Lung (tissue), 12 donors: ENCODE data around the gene C4BPB. TPM values are rescaled to one million over a fixed set of nuclear protein-coding genes. Genes with fewer than 3 reads are reported as not detected.
A peak's percentile ranks its signal among the peaks of the same experiment; 100 is the strongest.

Source experiments
- ATAC-seq: fragments of 200-7000 bp; cut with Tn5 transposase; one replicate; pipeline ENCODE4 v1.9.1; 2020; ENCODE audit warnings: moderate number of reproducible peaks; ENCODE audit not compliant: insufficient read depth, low FRiP score
- DNase-seq, 3 donors: peaks; one replicate each; pipeline ENCODE4 v3.0.0-alpha.2; 2013 to 2017
- H3K27ac ChIP-seq, 2 donors: one replicate each; pipeline ENCODE4 v1.5.1; 2013; ENCODE audit warnings: mild to moderate bottlenecking in 2 of 2, moderate library complexity in 2 of 2, control low read depth in 1 of 2, inconsistent platforms in 1 of 2, low read depth in 1 of 2, low read length in 1 of 2
- H3K27me3 ChIP-seq, 3 donors: one replicate each; pipeline ENCODE4 v1.5.1; 2013; ENCODE audit warnings: low read length in 2 of 3; ENCODE audit not compliant: control insufficient read depth in 3 of 3, insufficient read depth in 3 of 3
- H3K36me3 ChIP-seq, 4 donors: one replicate each; pipeline ENCODE4 v1.5.1; 2013; ENCODE audit warnings: low read length in 4 of 4, mild to moderate bottlenecking in 1 of 4, moderate library complexity in 1 of 4; ENCODE audit not compliant: control insufficient read depth in 4 of 4, insufficient read depth in 4 of 4
- H3K4me1 ChIP-seq, 5 donors: one replicate each; pipeline ENCODE4 v1.5.1; 2013; ENCODE audit warnings: low read length in 5 of 5, mild to moderate bottlenecking in 2 of 5, moderate library complexity in 1 of 5; ENCODE audit not compliant: control insufficient read depth in 5 of 5, insufficient read depth in 5 of 5
- H3K4me3 ChIP-seq: one replicate; pipeline ENCODE4 v1.5.1; 2013; ENCODE audit warnings: mild to moderate bottlenecking, control low read depth, moderate library complexity
- H3K9ac ChIP-seq, 2 donors: one replicate each; pipeline ENCODE4 v1.5.1; 2013; ENCODE audit warnings: low read length in 2 of 2, control low read depth in 1 of 2; ENCODE audit not compliant: insufficient read depth in 1 of 2
- H3K9me3 ChIP-seq, 4 donors: one replicate each; pipeline ENCODE4 v1.5.1; 2013; ENCODE audit warnings: low read length in 3 of 4, mild to moderate bottlenecking in 1 of 4, moderate library complexity in 1 of 4; ENCODE audit not compliant: control insufficient read depth in 4 of 4, insufficient read depth in 3 of 4
- CTCF ChIP-seq: IDR thresholded peaks from 2 replicates; pipeline ENCODE4 v1.5.1; 2012; ENCODE audit warnings: mild to moderate bottlenecking; ENCODE audit errors: control extremely low read depth, extremely low read depth
- WGBS, 2 donors: extraction: QIAGEN DNeasy Blood & Tissue Kit; methylation state at CpG; one replicate each; pipeline ENCODE4 v1.1.7; 2013; 5-methylcytosine and 5-hydroxymethylcytosine counted together
- polyA plus RNA-seq, 2 donors: library from polyadenylated mRNA; stranded (reverse); fragments of 200-250 nt; gene quantifications; one replicate each; pipeline ENCODE4 v1.2.1, GENCODE V29; 2013
- total RNA-seq, 2 donors: library from RNA; depleted of rRNA in 1 of 2; stranded (reverse); fragments of >200 nt in 1 of 2; gene quantifications; one replicate each; pipeline ENCODE4 v1.2.1, GENCODE V29; 2014 to 2021
- donor health status: control.
- donor health status: control.
- donor health status: Bipolar disorder and iron deficiency.
- donor health status: healthy.
- donor health status: DM: yes; HTN: yes; CAD: no.

Gene C4BPB
- total and polyA plus RNA-seq, 4 donors, result 2.6 to 6.5 (median 4.7) TPM

- H3K4me1 ChIP-seq, result peaks cover 0 to 7% (median 5%) of the 10 kb centered on the region in 5 donors
- DNase-seq (no peak), ATAC-seq (no peak)
- WGBS, 2 donors, result 82 to 83% methylated on average over 5 of the region's 5 CpGs
- no peak overlapping the region for H3K9ac ChIP-seq
- peaks cover 12 to 27% (median 19%) of the 10 kb centered on the region in 4 donors for H3K36me3 ChIP-seq
- TF ChIP-seq CTCF, result no peak
- no peak overlapping the region for H3K4me3 ChIP-seq
- H3K27me3 ChIP-seq, result no peaks in the 10 kb centered on the region
- peak overlapping the region in 1 of 2 donors; percentile 62 for H3K27ac ChIP-seq
- no peaks in the 10 kb centered on the region for H3K9me3 ChIP-seq
These were observed 21.0 kb upstream of the C4BPB start for GRCh38 chr1:207067665-207068064.

GRCh38 chr1:207069061-207069460 is 19.6 kb upstream of the C4BPB start:
- ATAC-seq (peak; percentile 17), DNase-seq (no peak)
- Histone ChIP-seq H3K4me3 (no peak overlapping the region), H3K36me3 (peaks cover 9 to 19% (median 13%) of the 10 kb centered on the region in 4 donors), H3K4me1 (peaks cover 0 to 11% (median 4%) of the 10 kb centered on the region in 5 donors), H3K27ac (peak overlapping the region in 1 of 2 donors; percentile 62), H3K9me3 (no peaks in the 10 kb centered on the region), H3K9ac (no peak overlapping the region), H3K27me3 (no peaks in the 10 kb centered on the region)
- TF ChIP-seq CTCF, result no peak
- WGBS, 2 donors, result 38 to 68% methylated on average over 3 of the region's 3 CpGs

DNA sequence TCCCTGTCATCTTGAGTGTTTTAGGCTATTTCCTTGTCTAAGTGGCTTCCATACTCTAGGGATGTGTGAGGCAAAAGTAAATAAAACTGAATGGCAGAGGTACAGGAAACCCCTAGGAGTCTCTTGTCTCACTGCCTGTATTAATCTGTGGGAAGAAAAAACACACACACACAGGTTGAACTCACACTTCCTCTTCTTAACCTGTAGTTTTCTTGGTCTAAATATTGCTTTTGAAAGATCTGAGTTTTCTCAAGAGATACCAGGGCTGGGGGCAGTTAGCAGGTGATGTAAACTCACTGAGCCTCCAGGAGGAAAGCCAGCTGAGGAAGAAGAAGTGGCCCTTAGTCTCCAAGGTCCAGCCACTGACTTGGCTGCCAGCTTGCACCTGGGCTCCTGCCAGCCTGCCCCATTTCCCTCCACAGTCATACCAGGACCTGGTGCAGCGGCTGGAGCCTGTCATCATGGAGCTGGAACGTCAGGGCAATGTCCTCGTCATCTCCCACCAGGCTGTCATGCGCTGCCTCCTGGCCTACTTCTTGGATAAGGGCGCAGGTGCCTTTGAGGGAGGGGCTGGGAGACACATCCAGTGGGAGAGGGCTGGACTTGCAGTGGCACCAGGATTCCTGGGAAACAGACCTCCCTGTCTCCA is 18.7 kb upstream of the C4BPB start:
- no peak for TF ChIP-seq CTCF

More for the DNA sequence above, 18.7 kb upstream of the C4BPB start:
- WGBS, 2 donors, result 72 to 85% methylated on average over 5 of the region's 5 CpGs
- H3K27ac ChIP-seq, result peak overlapping the region in 1 of 2 donors; percentile 22
- no peak for ATAC-seq
- no peak overlapping the region for H3K9ac ChIP-seq
- peaks cover 7 to 19% (median 12%) of the 10 kb centered on the region in 4 donors for H3K36me3 ChIP-seq
- H3K9me3 ChIP-seq, result no peaks in the 10 kb centered on the region
- H3K4me3 ChIP-seq, result no peak overlapping the region
- H3K4me1 ChIP-seq, result peaks cover 0 to 9% (median 2%) of the 10 kb centered on the region in 5 donors
- no peaks in the 10 kb centered on the region for H3K27me3 ChIP-seq
- no peak for DNase-seq
